ENCODE measurements around the gene RAP1GAP2.

- TF ChIP-seq CTCF (IDR thresholded peaks at IDR 0.05; ENCODE audit: low read length) (no peak), EZH2 (optimal IDR thresholded peaks at IDR 0.05; ENCODE audit: low read depth, low read length) (no peak), EZH2phosphoT487 (IDR thresholded peaks at IDR 0.05; ENCODE audit: low read length) (no peak)
Observed at GRCh38 chr17:2902546-2902945, 106.3 kb downstream of the RAP1GAP2 start.

Data from MM.1S (cell line).